Heart right ventricle (tissue), 16 donors: ENCODE results near the gene FERMT2. TPM values are rescaled to one million over a fixed set of nuclear protein-coding genes. Genes with fewer than 3 reads are reported as not detected.
"Not testable (repeated sequence)": the region's sequence is repeated elsewhere in the genome, so short reads cannot be mapped to it uniquely, and the experiment has no call there.

Source experiments
- ATAC-seq, 8 donors: fragments of 200-7000 bp; cut with Tn5 transposase; one replicate each; pipeline ENCODE4 v1.9.1; 2020; ENCODE audit warnings: mild to moderate bottlenecking in 8 of 8, moderate library complexity in 8 of 8, moderate number of reproducible peaks in 1 of 8
- DNase-seq, 2 donors: peaks; one replicate each; pipeline ENCODE4 v3.0.0-alpha.2; 2020
- H3K27ac ChIP-seq, 10 donors: fragments of 200-600 bp; sonication (generic) in 2 of 10; one replicate each; pipeline versions ENCODE4 v1.5.0 to v1.8.0; 2020 to 2022; ENCODE audit warnings: mild to moderate bottlenecking in 3 of 10
- H3K27me3 ChIP-seq, 7 donors: fragments of 200-600 bp; one replicate each; pipeline ENCODE4 v1.8.0; 2021 to 2022; ENCODE audit warnings: mild to moderate bottlenecking in 2 of 7
- H3K36me3 ChIP-seq, 9 donors: fragments of 200-600 bp; sonication (generic) in 1 of 9; one replicate each; pipeline versions ENCODE4 v1.5.0 to v1.8.0; 2020 to 2022; ENCODE audit warnings: mild to moderate bottlenecking in 2 of 9
- H3K4me1 ChIP-seq, 9 donors: fragments of 200-600 bp; sonication (generic) in 1 of 9; one replicate each; pipeline versions ENCODE4 v1.5.0 to v1.8.0; 2020 to 2022; ENCODE audit warnings: mild to moderate bottlenecking in 4 of 9
- H3K4me3 ChIP-seq, 10 donors: fragments of 200-600 bp; sonication (generic) in 2 of 10; one replicate each; pipeline versions ENCODE4 v1.5.0 to v1.8.0; 2020 to 2022; ENCODE audit warnings: mild to moderate bottlenecking in 7 of 10, moderate library complexity in 2 of 10
- H3K9me3 ChIP-seq, 11 donors: fragments of 200-600 bp in 10 of 11; sonication (generic) in 2 of 11; one replicate each; pipeline versions ENCODE4 v1.5.0 to v1.8.0; 2013 to 2022; ENCODE audit warnings: mild to moderate bottlenecking in 2 of 11, control low read depth in 1 of 11, moderate library complexity in 1 of 11
- WGBS, 2 donors: extraction: QIAGEN DNeasy Blood & Tissue Kit; methylation state at CpG; one replicate each; pipeline ENCODE4 v1.1.7; 2013; ENCODE audit warnings: inconsistent platforms in 1 of 2; 5-methylcytosine and 5-hydroxymethylcytosine counted together
- intact Hi-C, 10 donors: fragments of 100-400 bp; cut with DNase I; formaldehyde crosslinking; loops; one replicate each; pipeline versions ENCODE4 v1.11.1 to v1.14.2; 2022
- polyA plus RNA-seq, 2 donors: library from polyadenylated mRNA; stranded (reverse); fragments of 200-250 nt; gene quantifications; one replicate each; pipeline ENCODE4 v1.2.3, GENCODE V29; 2013
- total RNA-seq, 10 donors: library from RNA; stranded (reverse); fragmentation: NEBNext Ultra II Directional in 3 of 10; extraction: Animal tissue kit (Norgen Biotek cat#: 25700) in 3 of 10; gene quantifications; one replicate each; pipeline versions ENCODE4 v1.2.1 to v1.2.4, GENCODE V29; 2021 to 2023
- TF ChIP-seq, protein P1 (sequence below), 9 donors: fragments of 200-600 bp; sonication (generic) in 2 of 9; IDR thresholded peaks; one replicate each; pipeline versions ENCODE4 v1.5.0 to v1.8.0; 2021 to 2022; ENCODE audit warnings: antibody characterized with exemption in 9 of 9, mild to moderate bottlenecking in 5 of 9, moderate library complexity in 1 of 9
- donor health status: Arrhythmogenic right ventricular cardiomyopathy.
- donor health status: ischemic (EF 13 %, LVEDD 7.1; RV severe dilation, severe dysfunction).
- donor health status: healthy with polysubstance abuse.
- donor health status: DM: no; HTN: yes; CAD: no.
- donor health status: DM: no; HTN: no; CAD: no.
- donor health status: ischemic (EF 25% LVEDD 6.9; RV normal size, moderate dysfunction).
- donor health status: ischemic (EF 25% LVEDD 5.7; RV mildly dilated, moderate dysfunction).
- donor health status: healthy.
- donor health status: DM: yes; HTN: yes; CAD: no.
- donor health status: Ischemic cardiomyopathy.
- donor health status: ischemic (EF 35%, LVEDD 5.7; RV mildly dilated, moderate dysfunction).
- donor health status: nonischemic (EF 11% LVEDD 7.7; RV severe dilation, severe dysfunction).
- donor health status: DM: yes; HTN: yes; CAD: no.
- donor health status: PGD.
- donor health status: ischemic (EF 29% LVEDD 5.4; RV normal size, mild dysfunction).
- donor health status: nonischemic (EF 23%, LVEDD 6.1; RV moderate dilation, normal function).

Gene FERMT2
- total and polyA plus RNA-seq, 12 donors, result 45.7 to 175 (median 111) TPM

DNA sequence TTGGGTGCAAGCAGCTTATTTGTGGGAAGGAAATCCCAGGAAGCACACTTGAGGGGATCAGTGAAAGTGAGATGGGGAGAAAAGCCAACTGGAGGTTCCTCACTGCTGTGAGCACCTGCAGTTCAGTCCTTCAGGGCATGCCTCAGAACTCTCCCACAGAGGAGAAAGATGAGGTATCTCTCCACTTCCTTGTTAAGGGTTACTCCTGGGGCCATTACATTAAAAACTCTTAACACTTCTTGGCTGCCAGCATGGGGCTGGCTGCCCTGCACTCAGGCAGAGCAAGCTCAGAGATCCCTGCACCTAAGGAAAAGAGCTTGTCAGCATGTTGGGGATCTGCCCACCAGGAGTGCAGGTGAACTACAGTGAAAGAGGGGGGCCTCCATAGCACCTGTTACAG, 28.8 kb downstream of the FERMT2 start:
- peak overlapping the region in 1 of 10 donors; percentile 42 for H3K27ac ChIP-seq

GRCh38 chr14:52920411-52920810, 30.4 kb downstream of the FERMT2 start:
- H3K36me3 ChIP-seq, result peaks cover 0 to 33% (median 0%) of the 10 kb centered on the region in 9 donors
- 93% methylated on average over 5 of the region's 5 CpGs for WGBS, 2 donors
- H3K4me3 ChIP-seq, H3K27me3 ChIP-seq, H3K9me3 ChIP-seq, ATAC-seq, DNase-seq, intact Hi-C loops: not testable (repeated sequence)
- H3K4me1 ChIP-seq, result peaks cover 17 to 88% (median 76%) of the 10 kb centered on the region in 9 donors
- peak overlapping the region in 1 of 10 donors; percentile 17 for H3K27ac ChIP-seq

More for the DNA sequence above, 28.8 kb downstream of the FERMT2 start:
- H3K36me3 ChIP-seq, result peaks cover 0 to 18% (median 0%) of the 10 kb centered on the region in 9 donors
- DNase-seq, result no peak
- H3K4me1 ChIP-seq, result peaks cover 17 to 98% (median 88%) of the 10 kb centered on the region in 9 donors
- H3K9me3 ChIP-seq, result no peaks in the 10 kb centered on the region
- no peak overlapping the region for H3K4me3 ChIP-seq
- intact Hi-C loops, result no loop called here
- ATAC-seq, result no peak
- no peaks in the 10 kb centered on the region for H3K27me3 ChIP-seq
- TF ChIP-seq, protein P1, sequence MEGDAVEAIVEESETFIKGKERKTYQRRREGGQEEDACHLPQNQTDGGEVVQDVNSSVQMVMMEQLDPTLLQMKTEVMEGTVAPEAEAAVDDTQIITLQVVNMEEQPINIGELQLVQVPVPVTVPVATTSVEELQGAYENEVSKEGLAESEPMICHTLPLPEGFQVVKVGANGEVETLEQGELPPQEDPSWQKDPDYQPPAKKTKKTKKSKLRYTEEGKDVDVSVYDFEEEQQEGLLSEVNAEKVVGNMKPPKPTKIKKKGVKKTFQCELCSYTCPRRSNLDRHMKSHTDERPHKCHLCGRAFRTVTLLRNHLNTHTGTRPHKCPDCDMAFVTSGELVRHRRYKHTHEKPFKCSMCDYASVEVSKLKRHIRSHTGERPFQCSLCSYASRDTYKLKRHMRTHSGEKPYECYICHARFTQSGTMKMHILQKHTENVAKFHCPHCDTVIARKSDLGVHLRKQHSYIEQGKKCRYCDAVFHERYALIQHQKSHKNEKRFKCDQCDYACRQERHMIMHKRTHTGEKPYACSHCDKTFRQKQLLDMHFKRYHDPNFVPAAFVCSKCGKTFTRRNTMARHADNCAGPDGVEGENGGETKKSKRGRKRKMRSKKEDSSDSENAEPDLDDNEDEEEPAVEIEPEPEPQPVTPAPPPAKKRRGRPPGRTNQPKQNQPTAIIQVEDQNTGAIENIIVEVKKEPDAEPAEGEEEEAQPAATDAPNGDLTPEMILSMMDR (IDR thresholded peaks at IDR 0.05), result no peak

DNA sequence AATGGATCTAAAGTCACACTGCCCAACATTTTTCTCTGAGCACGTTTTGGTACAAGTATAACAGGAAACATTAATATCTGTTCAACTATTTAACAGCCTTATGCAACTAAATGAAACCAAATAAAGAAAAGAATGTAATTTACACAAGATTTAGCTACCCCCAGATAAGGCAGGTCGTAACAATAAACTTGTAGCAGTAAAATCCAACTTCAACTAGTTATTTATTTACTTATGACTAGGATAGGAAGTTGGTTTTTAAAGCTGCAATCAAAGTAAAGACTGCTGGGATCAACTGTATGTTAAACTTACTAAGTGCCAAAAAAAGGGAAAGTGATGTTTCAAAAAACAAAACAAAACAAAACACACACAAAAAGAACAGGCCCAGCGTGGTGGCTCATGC, 30.9 kb downstream of the FERMT2 start:
- no peaks in the 10 kb centered on the region for H3K9me3 ChIP-seq
- ATAC-seq (no peak), DNase-seq (no peak)
- intact Hi-C loops, result no loop called here
- TF ChIP-seq, protein P1 (IDR thresholded peaks at IDR 0.05), result no peak
- 42 to 49% methylated on average over 3 of the region's 3 CpGs for WGBS, 2 donors
- peaks cover 17 to 87% (median 72%) of the 10 kb centered on the region in 9 donors for H3K4me1 ChIP-seq
- H3K36me3 ChIP-seq, result peaks cover 0 to 33% (median 0%) of the 10 kb centered on the region in 9 donors
- no peak overlapping the region for H3K4me3 ChIP-seq
- H3K27ac ChIP-seq, result peak overlapping the region in 4 of 10 donors; percentile 17 to 66 (median 34)
- H3K27me3 ChIP-seq, result no peaks in the 10 kb centered on the region

- Histone ChIP-seq H3K36me3 (peaks cover 0 to 39% (median 0%) of the 10 kb centered on the region in 9 donors), H3K27ac (peak overlapping the region in 6 of 10 donors; percentile 17 to 66 (median 36)), H3K4me1 (peaks cover 11 to 74% (median 59%) of the 10 kb centered on the region in 9 donors), H3K4me3 (no peak overlapping the region), H3K27me3 (no peaks in the 10 kb centered on the region), H3K9me3 (no peaks in the 10 kb centered on the region)
- intact Hi-C loops, result no loop called here
- no peak for DNase-seq
- ATAC-seq, result peak; percentile 63 to 85 (median 80)
- TF ChIP-seq, protein P1 (IDR thresholded peaks at IDR 0.05), result no peak
Measured at GRCh38 chr14:52918486-52918885, 32.4 kb downstream of the FERMT2 start.

GRCh38 chr14:52917735-52918134, 33.1 kb downstream of the FERMT2 start:
- DNase-seq, result no peak
- H3K4me1 ChIP-seq, result peaks cover 11 to 74% (median 57%) of the 10 kb centered on the region in 9 donors
- ATAC-seq, result peak in 3 of 8 donors; percentile 38 to 53 (median 39)
- H3K27me3 ChIP-seq, result no peaks in the 10 kb centered on the region
- no peak overlapping the region for H3K4me3 ChIP-seq
- WGBS, 2 donors, result 84 to 90% methylated on average over 1 of the region's 1 CpG
- intact Hi-C loops, result no loop called here
- no peaks in the 10 kb centered on the region for H3K9me3 ChIP-seq
- H3K36me3 ChIP-seq, result peaks cover 0 to 39% (median 0%) of the 10 kb centered on the region in 9 donors
- TF ChIP-seq, protein P1 (IDR thresholded peaks at IDR 0.05), result no peak
- peak overlapping the region in 4 of 10 donors; percentile 14 to 66 (median 32) for H3K27ac ChIP-seq
